Thoracic aorta (tissue), 2 donors: ENCODE measurements around the gene INPP5A. TPM values are rescaled to one million over a fixed set of nuclear protein-coding genes. Genes with fewer than 3 reads are reported as not detected.

ENCODE experiments used
- ATAC-seq: fragments of 150-250 bp; one replicate; pipeline ENCODE4 v1.8.0; 2017; ENCODE audit warnings: low read depth; ENCODE audit not compliant: insufficient number of reproducible peaks, low FRiP score
- DNase-seq: peaks from one replicate; pipeline ENCODE4 v3.0.0-alpha.2; 2020; ENCODE audit warnings: low spot score
- H3K27ac ChIP-seq, 2 donors: fragments of 200-600 bp; sonication (generic); 1 replicate in 1 of 2; 2 replicates in 1 of 2; pipeline ENCODE4 v1.5.1; 2016; ENCODE audit warnings: mild to moderate bottlenecking in 2 of 2, moderate library complexity in 2 of 2
- H3K27me3 ChIP-seq: fragments of 200-600 bp; sonication (generic); replicated peaks from 2 replicates; pipeline ENCODE4 v1.6.0; 2016; ENCODE audit warnings: mild to moderate bottlenecking; ENCODE audit not compliant: insufficient read depth
- H3K36me3 ChIP-seq: fragments of 200-600 bp; sonication (generic); one replicate; pipeline ENCODE4 v1.5.1; 2016
- H3K4me1 ChIP-seq, 2 donors: fragments of 200-600 bp; sonication (generic); 1 replicate in 1 of 2; 2 replicates in 1 of 2; pipeline versions ENCODE4 v1.5.1 to v1.6.0; 2016; ENCODE audit warnings: low read depth in 2 of 2, mild to moderate bottlenecking in 1 of 2; ENCODE audit not compliant: control insufficient read depth in 1 of 2
- H3K4me3 ChIP-seq: fragments of 200-600 bp; sonication (generic); 2 replicates; pipeline ENCODE4 v1.5.1; 2016; ENCODE audit warnings: mild to moderate bottlenecking
- H3K9me3 ChIP-seq: fragments of 200-600 bp; sonication (generic); 2 replicates; pipeline ENCODE4 v1.5.1; 2016
- CTCF ChIP-seq: fragments of 200-600 bp; sonication (generic); IDR thresholded peaks from one replicate; pipeline ENCODE4 v1.5.1; 2019; ENCODE audit warnings: antibody characterized with exemption
- total RNA-seq, 2 donors: library from RNA; depleted of rRNA; stranded (reverse); fragments of >200 nt; gene quantifications; one replicate each; pipeline versions ENCODE4 v1.1.0 to v1.2.3, GENCODE V29; 2016

INPP5A gene
- total RNA-seq, 2 donors from 2014 or later, result 120 to 142 TPM

GRCh38 chr10:132521466-132522102, 16.0 kb upstream of the INPP5A start:
- ATAC-seq, result no peak
- H3K4me1 ChIP-seq, result peaks cover 38 to 47% of the 10 kb centered on the region in 2 donors
- no peaks in the 10 kb centered on the region for H3K27me3 ChIP-seq
- no peak overlapping the region for H3K4me3 ChIP-seq
- H3K9me3 ChIP-seq, result no peaks in the 10 kb centered on the region
- H3K36me3 ChIP-seq, result no peaks in the 10 kb centered on the region
- TF ChIP-seq CTCF, result no peak
- peak; percentile 1 for DNase-seq
- H3K27ac ChIP-seq, result peak overlapping the region in 1 of 2 donors; percentile 92

- H3K36me3 ChIP-seq, result no peaks in the 10 kb centered on the region
- TF ChIP-seq CTCF, result no peak
- H3K27ac ChIP-seq, result no peak overlapping the region
- no peaks in the 10 kb centered on the region for H3K9me3 ChIP-seq
- H3K4me3 ChIP-seq, result no peak overlapping the region
- no peak for ATAC-seq
- DNase-seq, result peak; percentile 1
- no peaks in the 10 kb centered on the region for H3K27me3 ChIP-seq
- H3K4me1 ChIP-seq, result peaks cover 30 to 37% of the 10 kb centered on the region in 2 donors
Measured at GRCh38 chr10:132522521-132523411, 14.8 kb upstream of the INPP5A start.

- peaks cover 22 to 27% of the 10 kb centered on the region in 2 donors for H3K4me1 ChIP-seq
- no peak overlapping the region for H3K4me3 ChIP-seq
Measured at GRCh38 chr10:132523561-132524442, 13.8 kb upstream of the INPP5A start.

GRCh38 chr10:132524443-132525285, 12.9 kb upstream of the INPP5A start:
- peaks cover 14 to 18% of the 10 kb centered on the region in 2 donors for H3K4me1 ChIP-seq
- H3K27me3 ChIP-seq, result no peaks in the 10 kb centered on the region
- no peak for TF ChIP-seq CTCF
- H3K27ac ChIP-seq, result no peak overlapping the region
- H3K4me3 ChIP-seq, result no peak overlapping the region
- DNase-seq, result peak; percentile 0
- no peak for ATAC-seq
- H3K9me3 ChIP-seq, result no peaks in the 10 kb centered on the region
- H3K36me3 ChIP-seq, result no peaks in the 10 kb centered on the region

More at GRCh38 chr10:132523561-132524442, 13.8 kb upstream of the INPP5A start:
- H3K9me3 ChIP-seq, result no peaks in the 10 kb centered on the region
- H3K27me3 ChIP-seq, result no peaks in the 10 kb centered on the region
- ATAC-seq, result no peak
- H3K36me3 ChIP-seq, result no peaks in the 10 kb centered on the region
- DNase-seq, result peak; percentile 1
- H3K27ac ChIP-seq, result no peak overlapping the region
- no peak for TF ChIP-seq CTCF
